Measurements from ENCODE around the gene ANKZF1.

The ANKZF1 gene

DNA sequence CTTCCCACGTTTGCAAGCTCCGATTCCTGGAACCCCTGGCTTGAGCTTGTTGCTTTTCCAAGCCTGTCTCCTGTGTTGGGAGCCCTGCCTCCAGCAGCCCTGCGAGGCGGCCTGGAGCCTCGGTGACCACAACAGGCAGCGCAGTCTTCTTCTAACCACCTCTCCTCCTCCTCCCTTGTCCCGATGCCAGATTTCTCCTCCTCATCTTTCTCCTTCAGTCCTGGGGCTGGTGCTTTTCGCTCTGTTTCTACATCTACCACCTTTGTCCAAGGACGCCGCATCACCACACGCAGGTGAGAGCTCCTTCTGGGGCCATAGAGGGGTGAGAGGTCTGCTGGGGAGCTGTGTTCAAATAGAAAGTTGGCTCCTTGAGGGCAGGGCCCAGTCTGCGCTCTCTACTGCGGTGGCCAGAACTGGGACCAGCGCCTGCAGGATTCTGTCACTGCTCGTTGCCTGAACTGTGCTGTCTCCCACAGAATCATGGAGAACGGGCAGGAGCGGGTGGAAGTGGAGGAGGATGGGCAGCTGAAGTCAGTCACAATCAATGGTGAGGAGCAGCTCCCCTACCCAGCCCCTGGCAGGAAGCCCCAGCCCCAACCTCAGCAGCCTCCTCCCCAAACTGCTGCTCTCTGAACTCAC lies 53.5 kb downstream of the ANKZF1 start:
- no peak for DNase-seq (ENCODE audit: low read depth)

DNA sequence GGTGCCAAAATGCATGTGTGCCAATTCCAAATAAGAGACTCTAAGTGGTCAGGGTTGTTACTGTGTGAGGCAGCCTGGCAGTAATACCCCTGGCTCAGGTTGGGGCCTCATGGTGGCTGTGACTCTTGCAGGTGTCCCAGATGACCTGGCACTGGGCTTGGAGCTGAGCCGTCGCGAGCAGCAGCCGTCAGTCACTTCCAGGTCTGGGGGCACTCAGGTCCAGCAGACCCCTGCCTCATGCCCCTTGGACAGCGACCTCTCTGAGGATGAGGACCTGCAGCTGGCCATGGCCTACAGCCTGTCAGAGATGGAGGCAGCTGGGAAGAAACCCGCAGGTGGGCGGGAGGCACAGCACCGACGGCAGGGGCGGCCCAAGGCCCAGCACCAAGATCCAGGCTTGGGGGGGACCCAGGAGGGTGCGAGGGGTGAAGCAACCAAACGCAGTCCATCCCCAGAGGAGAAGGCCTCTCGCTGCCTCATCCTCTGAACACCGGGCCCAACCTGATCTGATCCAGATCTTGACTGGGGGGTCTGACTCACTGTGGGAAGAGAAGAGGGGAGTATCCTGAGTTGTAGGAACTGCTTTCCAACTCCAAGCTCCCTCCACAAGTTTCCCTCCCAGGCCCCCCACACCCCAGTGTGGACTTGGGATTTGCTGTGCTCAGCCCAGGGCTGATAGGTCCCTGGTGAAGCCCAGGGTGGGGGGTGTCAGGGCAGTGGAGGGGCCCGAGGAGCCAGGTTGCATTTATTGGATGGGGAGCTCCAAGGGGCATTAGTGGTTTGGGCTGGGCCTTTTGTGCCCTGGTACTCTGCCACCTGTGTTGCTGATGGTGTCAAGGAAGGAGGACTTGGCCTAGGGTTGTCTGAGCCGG lies 55.1 kb downstream of the ANKZF1 start:
- no peak for DNase-seq (ENCODE audit: low read depth)

DNA sequence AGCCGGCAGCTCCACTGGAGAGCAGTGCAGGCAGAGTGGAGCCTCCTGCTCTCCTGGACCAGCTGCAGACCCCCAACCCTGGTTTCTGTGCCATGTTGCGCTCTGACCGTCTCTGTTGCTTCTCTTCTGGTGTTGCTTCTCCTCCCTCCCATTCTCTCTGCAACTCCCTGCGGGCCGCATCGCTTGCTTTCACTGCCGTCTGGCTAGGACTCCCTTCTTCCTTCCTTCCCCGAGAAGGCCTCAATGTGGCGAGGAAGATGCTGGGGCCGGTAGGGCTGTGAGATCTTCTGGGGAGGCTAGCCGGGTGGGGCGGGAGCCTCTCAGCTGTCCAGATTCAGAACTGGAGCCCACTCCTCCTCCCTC lies 55.7 kb downstream of the ANKZF1 start:
- DNase-seq (ENCODE audit: low read depth) = no peak

DNA sequence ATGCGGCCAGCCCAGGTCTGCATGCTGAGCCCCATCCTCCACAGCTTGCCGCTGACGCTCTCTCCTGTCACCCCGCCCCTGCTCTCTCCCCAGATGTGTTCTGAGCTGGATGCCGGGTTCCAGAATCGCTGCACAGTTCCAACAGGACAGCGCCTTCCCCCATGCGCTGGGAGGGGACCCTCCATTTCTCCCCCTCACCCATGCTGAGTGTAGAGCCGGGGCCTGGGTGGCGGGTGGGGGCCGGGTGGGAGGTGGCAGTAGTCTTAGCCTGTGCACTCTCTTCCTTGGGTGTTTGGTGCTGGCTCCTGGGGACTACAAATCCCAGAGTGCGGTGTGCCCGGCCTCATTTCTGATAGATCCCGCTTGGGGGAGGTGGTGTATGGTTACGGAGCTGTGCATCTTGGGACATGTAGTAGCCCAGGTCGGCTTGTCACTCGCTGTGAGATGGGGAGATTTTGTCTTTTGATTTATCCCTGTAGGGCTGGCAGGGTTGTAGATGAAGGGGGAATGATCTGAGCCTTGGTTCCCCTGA lies 56.4 kb downstream of the ANKZF1 start:
- no peak for DNase-seq (ENCODE audit: low read depth)
